Prostate gland (tissue), 2 donors: ENCODE data around the gene MAFG. TPM values are rescaled to one million over a fixed set of nuclear protein-coding genes. Genes with fewer than 3 reads are reported as not detected.
"Not testable (repeated sequence)": the region's sequence is repeated elsewhere in the genome, so short reads cannot be mapped to it uniquely, and the experiment has no call there.

ENCODE experiments used
- DNase-seq: peaks from one replicate; pipeline ENCODE4 v3.0.0-alpha.2; 2019; ENCODE audit warnings: low spot score
- H3K27ac ChIP-seq, 2 donors: fragments of 200-600 bp; sonication (generic); 2 replicates each; pipeline ENCODE4 v1.5.1; 2017 to 2019
- H3K27me3 ChIP-seq: fragments of 200-600 bp; sonication (generic); replicated peaks from 2 replicates; pipeline ENCODE4 v1.5.1; 2019; ENCODE audit not compliant: insufficient read depth
- H3K36me3 ChIP-seq, 2 donors: fragments of 200-600 bp; sonication (generic); 1 replicate in 1 of 2; 2 replicates in 1 of 2; pipeline versions ENCODE4 v1.5.1 to v1.8.1; 2017 to 2019
- H3K4me1 ChIP-seq: fragments of 200-600 bp; sonication (generic); replicated peaks from 2 replicates; pipeline ENCODE4 v1.5.1; 2019
- H3K4me3 ChIP-seq, 2 donors: fragments of 200-600 bp; sonication (generic); 2 replicates each; pipeline ENCODE4 v1.5.1; 2017 to 2019
- H3K9me3 ChIP-seq: fragments of 200-600 bp; sonication (generic); 2 replicates; pipeline ENCODE4 v1.5.1; 2017
- CTCF ChIP-seq, 4 experiments: fragments of 200-600 bp in 2 of 4; fragments of 450-650 bp in 2 of 4; sonication (generic) in 2 of 4; IDR thresholded peaks; 1 replicate in 3 of 4; 2 replicates in 1 of 4; pipeline ENCODE4 v1.5.1; 2016 to 2019; ENCODE audit warnings: antibody characterized with exemption in 4 of 4, mild to moderate bottlenecking in 2 of 4, moderate library complexity in 2 of 4
- POLR2A ChIP-seq: fragments of 450-650 bp; IDR thresholded peaks from one replicate; pipeline ENCODE4 v1.6.1; 2016; ENCODE audit warnings: antibody characterized with exemption, mild to moderate bottlenecking
- POLR2AphosphoS5 ChIP-seq: sonication (generic); formaldehyde crosslinking; IDR thresholded peaks from one replicate; pipeline ENCODE4 v1.6.1; 2017; ENCODE audit warnings: antibody characterized with exemption
- WGBS: methylation state at CpG from one replicate; pipeline ENCODE4 v1.1.5; 2018; 5-methylcytosine and 5-hydroxymethylcytosine counted together
- intact Hi-C: fragments of 100-400 bp; cut with DNase I; formaldehyde crosslinking; loops from one replicate; pipeline ENCODE4 v1.14.2; 2022
- total RNA-seq, 2 donors: library from RNA; depleted of rRNA; stranded (reverse); fragments of >200 nt; gene quantifications; one replicate each; pipeline ENCODE4 v1.1.0, GENCODE V29; 2016

MAFG gene
- total RNA-seq, 2 donors from 2014 or later: 11.3 to 27.7 TPM

GRCh38 chr17:81956607-81957589 lies 29.4 kb upstream of the MAFG start:
- TF ChIP-seq CTCF (IDR thresholded peaks at IDR 0.05): no peak
- no peak for TF ChIP-seq POLR2A
- TF ChIP-seq POLR2AphosphoS5: no peak
- intact Hi-C loops: no loop called here
- H3K36me3 ChIP-seq: no peaks in the 10 kb centered on the region
- peaks cover 8% of the 10 kb centered on the region for H3K27me3 ChIP-seq
- H3K27ac ChIP-seq: no peak overlapping the region
- H3K4me3 ChIP-seq: no peak overlapping the region
- WGBS: 89% methylated on average over 26 of the region's 45 CpGs
- H3K4me1 ChIP-seq: peaks cover 2% of the 10 kb centered on the region
- no peak for DNase-seq
- no peaks in the 10 kb centered on the region for H3K9me3 ChIP-seq

GRCh38 chr17:81955756-81956544 lies 28.4 kb upstream of the MAFG start:
- H3K4me3 ChIP-seq: no peak overlapping the region
- peaks cover 8% of the 10 kb centered on the region for H3K27me3 ChIP-seq
- 83% methylated on average over 12 of the region's 13 CpGs for WGBS
- H3K27ac ChIP-seq: no peak overlapping the region
- intact Hi-C loops: no loop called here
- no peaks in the 10 kb centered on the region for H3K36me3 ChIP-seq
- DNase-seq: no peak
- no peaks in the 10 kb centered on the region for H3K9me3 ChIP-seq
- H3K4me1 ChIP-seq: peaks cover 2% of the 10 kb centered on the region
- TF ChIP-seq CTCF (IDR thresholded peaks at IDR 0.05) (no peak), POLR2AphosphoS5 (no peak)

GRCh38 chr17:81955058-81955681 lies 27.6 kb upstream of the MAFG start:
- no peak for DNase-seq
- Histone ChIP-seq H3K4me1 (peaks cover 2% of the 10 kb centered on the region), H3K4me3 (no peak overlapping the region), H3K9me3 (no peaks in the 10 kb centered on the region), H3K27me3 (peaks cover 4% of the 10 kb centered on the region), H3K27ac (no peak overlapping the region), H3K36me3 (no peaks in the 10 kb centered on the region)
- no peak for TF ChIP-seq POLR2AphosphoS5
- TF ChIP-seq POLR2A: no peak
- TF ChIP-seq CTCF (IDR thresholded peaks at IDR 0.05): no peak
- intact Hi-C loops: no loop called here
- 89% methylated on average over 25 of the region's 26 CpGs for WGBS

GRCh38 chr17:81954131-81955057 lies 26.9 kb upstream of the MAFG start:
- no peak overlapping the region for H3K4me3 ChIP-seq
- TF ChIP-seq POLR2A: no peak
- TF ChIP-seq CTCF (IDR thresholded peaks at IDR 0.05): no peak
- TF ChIP-seq POLR2AphosphoS5: no peak
- intact Hi-C loops: no loop called here
- H3K4me1 ChIP-seq: no peaks in the 10 kb centered on the region
- no peaks in the 10 kb centered on the region for H3K36me3 ChIP-seq
- 88% methylated on average over 19 of the region's 19 CpGs for WGBS
- no peak overlapping the region for H3K27ac ChIP-seq
- DNase-seq: no peak
- no peaks in the 10 kb centered on the region for H3K9me3 ChIP-seq
- H3K27me3 ChIP-seq: peaks cover 2% of the 10 kb centered on the region

GRCh38 chr17:81953443-81953842 lies 25.9 kb upstream of the MAFG start:
- H3K4me3 ChIP-seq, H3K9me3 ChIP-seq, H3K4me1 ChIP-seq, DNase-seq, H3K36me3 ChIP-seq, H3K27ac ChIP-seq, intact Hi-C loops, H3K27me3 ChIP-seq: not testable (repeated sequence)
- 77% methylated on average over 5 of the region's 5 CpGs for WGBS
